Caco-2 (cell line): Measurements from ENCODE around the gene TMEM255B. TPM values are rescaled to one million over a fixed set of nuclear protein-coding genes. Genes with fewer than 3 reads are reported as not detected.
A peak's percentile ranks its signal among the peaks of the same experiment; 100 is the strongest.

Source experiments
- Bru-seq: library from RNA; stranded (reverse); fragments of 400-500 nt; gene quantifications from one replicate; lab custom pipeline; 2021; lab: Mats Ljungman, UMichigan
- BruChase-seq, 2 experiments: library from RNA; stranded (reverse); fragments of 400-500 nt; gene quantifications; one replicate each; lab custom pipeline; 2021; lab: Mats Ljungman, UMichigan
- BruUV-seq: library from RNA; stranded (reverse); fragments of 400-500 nt; replicated peaks from 2 replicates; lab custom pipeline; 2021; lab: Mats Ljungman, UMichigan
- CTCF ChIA-PET: fragments of 300-600 bp; sonication (Branson Sonifier 250); formaldehyde crosslinking; loops from one replicate; lab custom pipeline; 2022; ENCODE audit warnings: antibody characterized with exemption; lab: Charles Lee
- POLR2A ChIA-PET: fragments of 300-600 bp; sonication (Branson Sonifier 250); formaldehyde crosslinking; loops from one replicate; lab custom pipeline; 2022; ENCODE audit warnings: antibody characterized with exemption; lab: Charles Lee
- DNase-seq, 2 experiments: peaks; one replicate each; pipeline versions ENCODE4 v3.0.0 to v3.0.0-alpha.2; 2020 to 2022
- H3K27me3 ChIP-seq: replicated peaks from 2 replicates; pipeline ENCODE4 v1.6.0; 2011; ENCODE audit warnings: low read length; ENCODE audit not compliant: control insufficient read depth, insufficient read depth
- H3K36me3 ChIP-seq: 2 replicates; pipeline ENCODE4 v1.5.1; 2011; ENCODE audit warnings: low read length; ENCODE audit not compliant: control insufficient read depth, insufficient read depth
- H3K4me1 ChIP-seq: fragments of 250-450 bp; sonication (Bioruptor Pico); 2 replicates; pipeline ENCODE4 v1.5.1; 2020; ENCODE audit warnings: mild to moderate bottlenecking
- H3K4me3 ChIP-seq: 2 replicates; pipeline ENCODE4 v1.5.1; 2011; ENCODE audit warnings: low read depth, mild to moderate bottlenecking, control low read depth, low read length
- H3K9me3 ChIP-seq: fragments of 250-450 bp; sonication (Bioruptor Pico); 2 replicates; pipeline ENCODE4 v1.5.1; 2020; ENCODE audit warnings: mild to moderate bottlenecking, moderate library complexity
- H3K27ac Mint-ChIP-seq: one replicate; pipeline ENCODE4 v1.8.0; 2022; ENCODE audit warnings: mixed read lengths; ENCODE audit not compliant: unreplicated experiment
- H3K27me3 Mint-ChIP-seq: one replicate; pipeline ENCODE4 v1.8.0; 2022; ENCODE audit warnings: mixed read lengths; ENCODE audit not compliant: insufficient read depth, unreplicated experiment
- H3K36me3 Mint-ChIP-seq: one replicate; pipeline ENCODE4 v1.8.0; 2022; ENCODE audit warnings: mild to moderate bottlenecking, mixed read lengths; ENCODE audit not compliant: insufficient read depth, unreplicated experiment
- H3K4me1 Mint-ChIP-seq: one replicate; pipeline ENCODE4 v1.8.0; 2022; ENCODE audit warnings: low read depth, mixed read lengths; ENCODE audit not compliant: unreplicated experiment
- H3K4me3 Mint-ChIP-seq: one replicate; pipeline ENCODE4 v1.8.0; 2022; ENCODE audit warnings: mild to moderate bottlenecking, moderate library complexity, mixed read lengths; ENCODE audit not compliant: unreplicated experiment
- H3K9me3 Mint-ChIP-seq: one replicate; pipeline ENCODE4 v1.8.0; 2022; ENCODE audit warnings: mixed read lengths; ENCODE audit not compliant: unreplicated experiment
- intact Hi-C: fragments of 100-400 bp; cut with micrococcal nuclease; formaldehyde crosslinking; loops from one replicate; pipeline ENCODE4 v1.10.0; 2022; ENCODE audit not compliant: unreplicated experiment
- long read RNA-seq: library from polyadenylated mRNA; stranded (forward); transcript quantifications from one replicate; pipeline ENCODE4 v2.0.0, GENCODE V29; 2022
- total RNA-seq: library from RNA; stranded (reverse); gene quantifications from 2 replicates; pipeline ENCODE4 v1.2.3, GENCODE V29; 2022
- TF ChIP-seq, protein P1 (sequence below), 2 experiments: fragments of 200-600 bp in 1 of 2; IDR thresholded peaks; 1 replicate in 1 of 2; 2 replicates in 1 of 2; pipeline versions ENCODE4 v1.5.1 to v1.8.0; 2011 to 2022; ENCODE audit warnings: antibody characterized with exemption in 1 of 2, control low read depth in 1 of 2, inconsistent platforms in 1 of 2, low read depth in 1 of 2, low read length in 1 of 2, mild to moderate bottlenecking in 1 of 2, moderate library complexity in 1 of 2; ENCODE audit not compliant: insufficient read depth in 1 of 2, severe bottlenecking in 1 of 2, unreplicated experiment in 1 of 2

TMEM255B gene
- total RNA-seq (0.67 and 0.82 TPM in 2 replicates), Bru-seq, nascent RNA (percentile 17 among the genes with signal in this experiment), BruChase-seq, experiment 1, labeled RNA remaining after a 2-hour chase (percentile 15 among the genes with signal in this experiment), BruChase-seq, experiment 2, labeled RNA remaining after a 6-hour chase (percentile 15 among the genes with signal in this experiment)
- long read RNA-seq: 0 reads

DNA sequence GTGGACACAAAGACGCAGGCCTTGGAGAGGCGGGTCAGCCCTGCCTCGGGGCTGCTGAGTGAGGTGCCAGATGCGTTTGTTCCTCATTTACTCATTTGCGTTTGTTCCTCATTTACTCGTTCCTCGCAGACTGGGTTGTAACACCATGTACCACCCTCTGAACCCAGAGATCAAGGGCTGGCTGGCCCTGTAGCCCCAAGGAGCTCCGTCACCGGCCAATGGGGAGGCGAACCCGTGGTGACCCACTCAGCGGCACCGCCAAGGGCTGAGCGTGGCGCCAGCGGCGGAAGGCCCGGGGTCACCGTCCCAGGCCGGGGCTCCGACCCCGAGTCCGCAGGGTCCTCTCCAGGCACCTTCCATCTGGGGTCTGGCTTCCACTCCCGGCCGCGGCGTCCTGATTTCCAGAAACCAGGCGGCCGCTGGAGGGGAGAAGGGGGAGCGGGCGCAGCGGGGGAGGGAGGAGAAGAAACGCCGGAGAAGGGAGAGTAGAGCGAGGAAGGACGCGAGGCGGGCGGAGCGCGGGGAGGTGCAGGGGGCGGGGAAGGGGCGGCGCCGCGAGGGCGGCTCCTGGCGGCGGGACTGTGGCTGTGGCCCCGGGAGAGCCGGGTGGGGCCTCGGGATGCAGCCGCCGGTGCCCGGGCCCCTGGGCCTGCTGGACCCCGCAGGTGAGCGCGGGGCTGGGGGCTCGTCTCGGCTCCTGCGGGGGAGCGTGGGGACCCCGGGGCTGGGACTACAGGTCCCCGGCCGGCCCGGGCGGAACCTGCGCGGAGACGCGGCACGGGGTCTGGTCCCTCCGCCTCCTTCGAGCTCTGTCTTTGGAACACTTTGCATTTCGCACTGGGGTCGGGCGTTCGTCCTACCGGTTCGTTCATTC lies at the start of gene TMEM255B:
Gene TMEM255B (plus strand): TSS at position 576 of the 874 bp plus-strand sequence. CDS start 44 bp downstream, at position 620.
- Mint-ChIP-seq H3K4me3 (peak within 1 kb of the TSS; percentile 90), H3K27me3 (peaks cover 25% of the 10 kb centered on the region), H3K4me1 (peaks cover 20% of the 10 kb centered on the region), H3K36me3 (peaks cover 4% of the 10 kb centered on the region), H3K27ac (no peak within 1 kb of the TSS), H3K9me3 (peaks cover 8% of the 10 kb centered on the region)
- ChIA-PET CTCF (interaction anchor here (0.9 kb wide), 1 partner anchor 389 kb away, joined by 6 read pairs; no protein-coding TSS in a partner anchor), POLR2A (no interaction called here)
- peaks cover 1% of the 10 kb centered on the region; the same call in 1 of the 2 replicates for H3K36me3 ChIP-seq
- 0 out of 2 replicates have a peak, but pooled peaks cover 4% of the 10 kb centered on the region for H3K4me1 ChIP-seq
- peak; percentile 81 to 84 for DNase-seq
- no TSS peak for BruUV-seq
- H3K9me3 ChIP-seq: no peaks in the 10 kb centered on the region
- peak within 1 kb of the TSS; percentile 57 for H3K4me3 ChIP-seq
- intact Hi-C loops: no loop called here
- TF ChIP-seq, protein P1, sequence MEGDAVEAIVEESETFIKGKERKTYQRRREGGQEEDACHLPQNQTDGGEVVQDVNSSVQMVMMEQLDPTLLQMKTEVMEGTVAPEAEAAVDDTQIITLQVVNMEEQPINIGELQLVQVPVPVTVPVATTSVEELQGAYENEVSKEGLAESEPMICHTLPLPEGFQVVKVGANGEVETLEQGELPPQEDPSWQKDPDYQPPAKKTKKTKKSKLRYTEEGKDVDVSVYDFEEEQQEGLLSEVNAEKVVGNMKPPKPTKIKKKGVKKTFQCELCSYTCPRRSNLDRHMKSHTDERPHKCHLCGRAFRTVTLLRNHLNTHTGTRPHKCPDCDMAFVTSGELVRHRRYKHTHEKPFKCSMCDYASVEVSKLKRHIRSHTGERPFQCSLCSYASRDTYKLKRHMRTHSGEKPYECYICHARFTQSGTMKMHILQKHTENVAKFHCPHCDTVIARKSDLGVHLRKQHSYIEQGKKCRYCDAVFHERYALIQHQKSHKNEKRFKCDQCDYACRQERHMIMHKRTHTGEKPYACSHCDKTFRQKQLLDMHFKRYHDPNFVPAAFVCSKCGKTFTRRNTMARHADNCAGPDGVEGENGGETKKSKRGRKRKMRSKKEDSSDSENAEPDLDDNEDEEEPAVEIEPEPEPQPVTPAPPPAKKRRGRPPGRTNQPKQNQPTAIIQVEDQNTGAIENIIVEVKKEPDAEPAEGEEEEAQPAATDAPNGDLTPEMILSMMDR (IDR thresholded peaks at IDR 0.05; ENCODE audit: insufficient read depth in 1 of 2, low read depth in 1 of 2, low read length in 1 of 2, severe bottlenecking in 1 of 2, unreplicated experiment in 1 of 2): peak; percentile 21 to 24
- no peaks in the 10 kb centered on the region; the same call in 1 of the 2 replicates for H3K27me3 ChIP-seq

DNA sequence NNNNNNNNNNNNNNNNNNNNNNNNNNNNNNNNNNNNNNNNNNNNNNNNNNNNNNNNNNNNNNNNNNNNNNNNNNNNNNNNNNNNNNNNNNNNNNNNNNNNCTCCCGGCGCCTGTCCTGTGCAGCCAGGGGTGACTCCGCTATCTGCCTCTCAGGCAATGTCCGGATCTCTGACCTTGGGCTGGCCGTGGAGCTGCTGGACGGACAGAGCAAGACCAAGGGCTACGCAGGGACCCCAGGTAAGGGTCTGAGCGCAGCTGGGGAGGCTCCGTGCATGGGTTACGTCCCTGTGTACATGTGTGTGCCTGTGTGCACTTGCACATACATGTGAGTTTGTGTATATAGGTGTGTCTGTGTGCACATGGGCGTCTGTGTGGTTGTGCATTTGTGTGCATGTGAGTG lies 36.1 kb upstream of the TMEM255B start:
- TF ChIP-seq, protein P1 (IDR thresholded peaks at IDR 0.05; ENCODE audit: insufficient read depth in 1 of 2, low read depth in 1 of 2, low read length in 1 of 2, severe bottlenecking in 1 of 2, unreplicated experiment in 1 of 2): no peak
- Histone ChIP-seq H3K4me1 (peaks cover 11% of the 10 kb centered on the region), H3K9me3 (peaks cover 9% of the 10 kb centered on the region), H3K4me3 (no peak overlapping the region), H3K36me3 (no peaks in the 10 kb centered on the region), H3K27me3 (no peaks in the 10 kb centered on the region)
- H3K27ac Mint-ChIP-seq: no peak overlapping the region
- no peaks in the 10 kb centered on the region for H3K4me1 Mint-ChIP-seq
- intact Hi-C loops: no loop called here
- DNase-seq: no peak
- ChIA-PET POLR2A (no interaction called here), CTCF (interaction anchor here (0.6 kb wide), 1 partner anchor 72 kb away, joined by 3 read pairs; no protein-coding TSS in a partner anchor)
- H3K4me3 Mint-ChIP-seq: peak overlapping the region; percentile 17
- peaks cover 15% of the 10 kb centered on the region for H3K36me3 Mint-ChIP-seq
- no TSS peak for BruUV-seq
- no peaks in the 10 kb centered on the region for H3K27me3 Mint-ChIP-seq
- no peaks in the 10 kb centered on the region for H3K9me3 Mint-ChIP-seq

DNA sequence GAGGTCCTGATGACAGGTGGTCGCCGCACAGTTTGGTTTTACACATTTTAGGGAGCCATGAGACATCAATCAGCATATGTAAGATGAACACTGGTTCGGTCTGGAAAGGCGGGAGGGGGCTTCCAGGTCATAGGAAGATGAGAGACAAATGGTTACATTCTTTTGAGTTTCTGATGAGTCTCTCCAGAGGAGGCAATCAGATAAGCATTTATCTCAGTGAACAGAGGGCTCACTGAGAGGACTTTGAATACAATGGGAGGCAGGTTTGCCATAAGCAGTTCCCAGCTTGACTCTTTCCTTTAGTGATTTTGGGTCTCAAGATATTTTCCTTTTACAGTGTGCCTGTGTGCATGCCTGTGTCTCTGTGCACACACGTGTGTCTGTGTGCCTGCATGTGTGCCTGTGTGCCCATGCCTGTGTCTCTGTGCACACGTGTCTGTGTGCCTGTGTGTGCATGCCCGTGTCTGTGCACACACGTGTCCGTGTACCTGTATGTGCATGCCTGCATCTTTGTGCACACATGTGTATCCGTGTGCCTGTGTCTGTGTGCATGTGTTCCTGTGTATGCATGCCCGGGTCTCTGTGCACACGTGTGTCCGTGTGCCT lies 35.5 kb upstream of the TMEM255B start:
- CTCF ChIA-PET: no interaction called here
- POLR2A ChIA-PET: no interaction called here
- Mint-ChIP-seq H3K27me3 (peaks cover 1% of the 10 kb centered on the region), H3K9me3 (no peaks in the 10 kb centered on the region), H3K36me3 (peaks cover 15% of the 10 kb centered on the region), H3K27ac (no peak overlapping the region), H3K4me3 (peak overlapping the region; percentile 17), H3K4me1 (no peaks in the 10 kb centered on the region)
- DNase-seq: no peak
- no peaks in the 10 kb centered on the region for H3K27me3 ChIP-seq
- H3K4me1 ChIP-seq: peaks cover 11% of the 10 kb centered on the region
- no peak overlapping the region for H3K4me3 ChIP-seq
- TF ChIP-seq, protein P1 (IDR thresholded peaks at IDR 0.05; ENCODE audit: insufficient read depth in 1 of 2, low read depth in 1 of 2, low read length in 1 of 2, severe bottlenecking in 1 of 2, unreplicated experiment in 1 of 2): no peak
- no peaks in the 10 kb centered on the region for H3K36me3 ChIP-seq
- intact Hi-C loops: no loop called here
- BruUV-seq: no TSS peak
- peaks cover 9% of the 10 kb centered on the region for H3K9me3 ChIP-seq
